ENCODE results near the gene NCK2. TPM values are rescaled to one million over a fixed set of nuclear protein-coding genes. Genes with fewer than 3 reads are reported as not detected.

NCK2 gene
- polyA plus RNA-seq, 3 donors = 2.5 to 18.2 (median 7.6) TPM

- no peak overlapping the region for H3K4me3 ChIP-seq (replicated peaks in 1 of 3; ENCODE audit: low read depth in 2 of 3, low read length in 3 of 3)
- no peak overlapping the region for H3K9ac ChIP-seq (ENCODE audit: insufficient read depth, low read length, poor library complexity, severe bottlenecking)
- H3K4me1 ChIP-seq (ENCODE audit: control insufficient read depth in 1 of 2, insufficient read depth in 2 of 2, low read length in 2 of 2) = peaks cover 5 to 10% of the 10 kb centered on the region in 2 donors
- no peak overlapping the region for H3K27ac ChIP-seq (ENCODE audit: low read depth in 1 of 2, low read length in 2 of 2)
- Mint-ChIP-seq H3K4me1 (peaks cover 11% of the 10 kb centered on the region), H3K27me3 (ENCODE audit: low read depth in 3 of 3) (no peaks in the 10 kb centered on the region), H3K4me3 (no peak overlapping the region), H3K36me3 (peaks cover 44 to 50% of the 10 kb centered on the region in 2 donors), H3K27ac (no peak overlapping the region), H3K9me3 (peaks cover 13 to 33% (median 22%) of the 10 kb centered on the region in 7 donors)
- intact Hi-C loops (cut with micrococcal nuclease) = no loop called here
- peaks cover 11 to 52% of the 10 kb centered on the region in 2 donors for H3K36me3 ChIP-seq (replicated peaks in 1 of 2; ENCODE audit: control insufficient read depth in 1 of 2, insufficient read depth in 2 of 2, low read length in 2 of 2)
- no peaks in the 10 kb centered on the region for H3K27me3 ChIP-seq (ENCODE audit: control insufficient read depth in 2 of 2, insufficient read depth in 2 of 2, low read length in 2 of 2)
- 92% methylated on average over 2 of the region's 2 CpGs for WGBS (ENCODE audit: insufficient coverage)
- no peak overlapping the region for H3K4me2 ChIP-seq (replicated peaks; ENCODE audit: extremely low read depth, low read length, poor library complexity, severe bottlenecking)
- no peak for DNase-seq
- no peak overlapping the region for H2AFZ ChIP-seq (ENCODE audit: insufficient read depth, low read depth, low read length, poor library complexity, severe bottlenecking)
- no peak for TF ChIP-seq CTCF (IDR thresholded peaks at IDR 0.05)
- H3K9me3 ChIP-seq (replicated peaks in 1 of 2; ENCODE audit: control insufficient read depth in 1 of 2, insufficient read depth in 1 of 2, low read length in 2 of 2) = peaks cover 31 to 32% of the 10 kb centered on the region in 2 donors
- no peaks in the 10 kb centered on the region for H4K20me1 ChIP-seq (ENCODE audit: insufficient read depth, low read length)
- H3K79me2 ChIP-seq (ENCODE audit: insufficient read depth, low read length) = no peaks in the 10 kb centered on the region
These were observed 133.2 kb downstream of the NCK2 start for GRCh38 chr2:105877945-105878344.

- H3K9ac ChIP-seq (ENCODE audit: insufficient read depth, low read length, poor library complexity, severe bottlenecking) = no peak overlapping the region
- H3K27me3 ChIP-seq (ENCODE audit: control insufficient read depth in 2 of 2, insufficient read depth in 2 of 2, low read length in 2 of 2) = no peaks in the 10 kb centered on the region
- H3K36me3 Mint-ChIP-seq = peaks cover 42 to 51% of the 10 kb centered on the region in 2 donors
- H3K4me1 Mint-ChIP-seq = no peaks in the 10 kb centered on the region
- no peak overlapping the region for H3K4me3 Mint-ChIP-seq
- intact Hi-C loops (cut with micrococcal nuclease) = no loop called here
- no peaks in the 10 kb centered on the region for H3K4me1 ChIP-seq (ENCODE audit: control insufficient read depth in 1 of 2, insufficient read depth in 2 of 2, low read length in 2 of 2)
- peaks cover 13 to 33% (median 22%) of the 10 kb centered on the region in 7 donors for H3K9me3 Mint-ChIP-seq
- no peak overlapping the region for H2AFZ ChIP-seq (ENCODE audit: insufficient read depth, low read depth, low read length, poor library complexity, severe bottlenecking)
- no peaks in the 10 kb centered on the region for H4K20me1 ChIP-seq (ENCODE audit: insufficient read depth, low read length)
- H3K27ac Mint-ChIP-seq = no peak overlapping the region
- peaks cover 31 to 32% of the 10 kb centered on the region in 2 donors for H3K9me3 ChIP-seq (replicated peaks in 1 of 2; ENCODE audit: control insufficient read depth in 1 of 2, insufficient read depth in 1 of 2, low read length in 2 of 2)
- no peak overlapping the region for H3K27ac ChIP-seq (ENCODE audit: low read depth in 1 of 2, low read length in 2 of 2)
- H3K4me2 ChIP-seq (replicated peaks; ENCODE audit: extremely low read depth, low read length, poor library complexity, severe bottlenecking) = no peak overlapping the region
- H3K36me3 ChIP-seq (replicated peaks in 1 of 2; ENCODE audit: control insufficient read depth in 1 of 2, insufficient read depth in 2 of 2, low read length in 2 of 2) = peaks cover 11 to 56% of the 10 kb centered on the region in 2 donors
- H3K4me3 ChIP-seq (replicated peaks in 1 of 3; ENCODE audit: low read depth in 2 of 3, low read length in 3 of 3) = no peak overlapping the region
- H3K79me2 ChIP-seq (ENCODE audit: insufficient read depth, low read length) = peaks cover 3% of the 10 kb centered on the region
- no peaks in the 10 kb centered on the region for H3K27me3 Mint-ChIP-seq (ENCODE audit: low read depth in 3 of 3)
- no peak for TF ChIP-seq CTCF (IDR thresholded peaks at IDR 0.05)
- 100% methylated on average over 7 of the region's 15 CpGs for WGBS (ENCODE audit: insufficient coverage)
- DNase-seq = no peak
These were observed 134.5 kb downstream of the NCK2 start for GRCh38 chr2:105879106-105879802.

Measured in CD14-positive monocyte (primary cell).